Activated CD4-positive, alpha-beta T cell treated with anti-CD3 and anti-CD28 coated beads, Interleukin-2, amount 50 U/mL, for 24 hours (primary cell): ENCODE measurements around the gene PTPRR.

Experiments
- DNase-seq, 2 donors: peaks; one replicate each; pipeline ENCODE4 v3.0.0-alpha.2; 2020; ENCODE audit warnings: low read depth in 1 of 2, low spot score in 1 of 2

The PTPRR gene

DNA sequence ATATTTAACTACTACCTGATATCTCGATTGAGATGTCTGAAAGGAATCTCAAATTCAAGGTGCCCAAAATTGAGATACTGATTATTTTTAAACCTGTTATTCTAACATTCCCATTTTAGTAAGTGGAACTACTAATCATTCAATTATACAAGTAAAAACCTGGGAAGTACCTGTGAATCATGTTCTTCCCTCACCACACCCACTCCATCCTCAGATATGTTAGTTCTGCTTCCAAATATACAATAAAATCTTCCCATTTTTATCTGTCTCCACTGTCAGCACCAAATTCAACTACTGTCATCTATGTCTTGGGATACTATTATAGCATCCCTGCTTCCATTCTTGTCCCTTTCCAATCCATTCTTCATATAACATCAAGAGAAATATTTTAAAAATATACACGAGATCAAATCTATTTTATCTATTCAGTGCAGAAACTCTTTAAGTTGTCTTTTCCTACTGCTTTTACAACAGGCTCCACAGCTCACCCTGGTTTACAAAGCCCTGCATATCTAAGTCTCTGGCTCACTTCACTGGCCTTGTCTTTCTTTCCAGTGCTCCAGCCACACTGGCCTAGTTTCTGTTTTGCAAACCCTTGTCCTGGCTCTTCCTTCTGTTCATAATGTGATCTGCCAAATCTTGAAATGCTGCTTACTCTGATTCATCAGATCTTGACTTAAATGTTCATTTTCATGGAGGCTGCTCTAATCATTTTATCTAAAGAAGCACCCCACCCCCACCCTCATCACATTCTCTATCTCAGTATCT, 122.3 kb downstream of the PTPRR start:
- DNase-seq: no peak

DNA sequence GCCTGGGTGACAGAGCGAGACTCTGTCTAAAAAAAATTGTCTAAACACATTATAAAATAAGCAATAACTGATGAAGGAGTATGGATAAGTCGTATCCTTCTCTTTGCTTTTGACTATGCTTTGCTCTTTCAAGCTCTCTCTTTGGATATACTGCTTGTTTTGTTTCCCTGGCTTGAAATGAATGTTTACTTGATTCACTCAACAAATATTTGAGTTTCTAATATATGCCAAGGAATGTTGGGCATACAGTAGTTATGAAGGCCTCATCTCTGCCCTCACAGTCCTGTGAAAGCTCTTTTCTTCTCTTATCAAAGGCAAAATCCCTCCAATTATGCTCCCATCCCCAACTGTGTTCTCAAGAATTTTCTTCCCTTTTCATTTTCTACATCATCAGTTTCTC, 123.5 kb downstream of the PTPRR start:
- no peak for DNase-seq

DNA sequence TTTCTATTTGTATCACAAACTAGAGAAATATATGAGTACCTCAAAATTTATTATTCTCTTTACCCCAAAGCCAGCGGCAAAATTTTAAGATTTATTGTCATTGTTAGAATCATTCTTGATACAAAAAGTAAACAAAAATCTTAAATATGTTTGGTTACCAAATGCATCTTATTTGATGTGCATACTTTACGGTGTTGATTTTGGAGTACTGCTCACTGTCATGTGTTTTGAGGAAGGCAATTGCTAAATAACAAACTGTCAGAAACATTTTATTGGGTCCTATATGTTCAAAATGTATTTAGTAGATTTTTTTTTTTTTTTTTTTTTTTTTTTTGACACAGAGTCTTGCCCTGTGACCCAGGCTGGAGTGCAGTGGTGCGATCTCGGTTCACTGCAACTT, 124.9 kb downstream of the PTPRR start:
- DNase-seq: no peak

DNA sequence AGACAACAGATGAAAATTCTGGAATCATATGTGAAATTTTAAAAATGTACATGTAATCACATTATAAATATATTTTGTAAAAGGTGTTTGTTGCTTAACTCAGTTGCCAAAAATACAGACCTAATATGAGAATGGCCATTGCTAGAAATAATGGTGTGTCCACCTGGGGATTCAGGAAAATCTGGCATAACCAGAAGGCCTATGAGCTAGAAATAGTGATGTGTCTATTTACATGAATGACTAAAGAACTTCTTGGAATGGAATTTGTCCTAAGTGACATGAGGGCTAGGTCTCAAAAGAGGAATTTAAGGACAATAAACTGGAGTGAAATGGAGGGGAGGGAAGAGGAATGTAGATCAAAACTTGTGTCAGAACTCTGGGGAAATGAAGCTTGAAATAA, 126.4 kb downstream of the PTPRR start:
- no peak for DNase-seq

DNA sequence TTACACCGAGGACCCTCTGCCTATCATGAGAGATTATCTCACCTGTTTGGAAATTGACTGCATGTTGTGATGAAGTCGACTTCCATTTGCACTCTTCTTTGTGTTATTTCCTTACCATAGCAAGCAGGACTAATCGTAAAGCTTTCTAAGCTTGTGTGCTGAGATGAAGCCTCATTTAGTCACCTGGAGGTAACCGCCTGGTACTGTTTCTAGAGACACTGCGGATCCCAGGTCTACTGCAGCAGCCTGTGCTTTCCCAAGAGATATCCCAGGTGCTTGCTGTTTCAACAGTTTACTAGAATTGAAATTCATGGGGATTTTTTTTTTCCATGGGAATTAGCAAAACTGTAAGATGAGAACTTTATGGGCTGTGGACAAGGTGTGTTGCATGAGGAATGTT, 131.8 kb downstream of the PTPRR start:
- DNase-seq: no peak

DNA sequence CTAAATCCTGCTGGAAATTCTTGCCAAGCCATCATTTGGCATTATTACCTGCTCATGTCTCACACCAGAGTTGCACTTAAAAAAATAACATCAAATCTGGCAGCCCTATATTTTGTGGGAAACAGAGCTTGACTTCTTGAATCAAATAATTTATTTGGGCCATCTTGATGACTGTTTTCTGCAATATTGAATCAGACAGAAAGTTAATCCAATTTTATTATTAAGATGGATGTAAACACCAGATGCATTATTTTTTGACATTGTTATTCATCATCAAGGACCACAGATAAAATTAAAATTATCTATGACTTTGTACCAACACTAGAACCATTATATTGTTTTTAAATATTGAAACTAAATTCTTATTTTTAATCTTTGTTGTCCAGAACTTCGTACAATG, 132.9 kb downstream of the PTPRR start:
- no peak for DNase-seq

DNA sequence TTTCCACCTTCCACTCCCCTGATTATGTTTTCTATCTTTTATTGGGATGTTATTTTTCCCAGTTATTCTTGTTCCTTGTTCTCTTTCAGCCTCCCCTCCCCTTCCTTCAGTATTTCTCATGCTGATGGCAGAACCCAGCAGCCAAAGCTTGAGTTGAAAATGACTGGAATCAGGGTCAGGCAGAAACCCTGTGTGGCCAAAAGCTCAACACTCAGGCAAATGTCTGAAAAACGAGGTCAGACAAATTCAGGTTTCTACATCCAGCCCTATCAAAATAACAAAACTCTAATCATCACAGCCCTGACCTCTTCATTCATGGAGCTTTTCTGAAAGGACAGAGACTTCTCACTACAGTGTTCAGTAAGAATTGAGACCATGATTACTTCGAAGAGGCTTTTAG, 134.6 kb downstream of the PTPRR start:
- no peak for DNase-seq

DNA sequence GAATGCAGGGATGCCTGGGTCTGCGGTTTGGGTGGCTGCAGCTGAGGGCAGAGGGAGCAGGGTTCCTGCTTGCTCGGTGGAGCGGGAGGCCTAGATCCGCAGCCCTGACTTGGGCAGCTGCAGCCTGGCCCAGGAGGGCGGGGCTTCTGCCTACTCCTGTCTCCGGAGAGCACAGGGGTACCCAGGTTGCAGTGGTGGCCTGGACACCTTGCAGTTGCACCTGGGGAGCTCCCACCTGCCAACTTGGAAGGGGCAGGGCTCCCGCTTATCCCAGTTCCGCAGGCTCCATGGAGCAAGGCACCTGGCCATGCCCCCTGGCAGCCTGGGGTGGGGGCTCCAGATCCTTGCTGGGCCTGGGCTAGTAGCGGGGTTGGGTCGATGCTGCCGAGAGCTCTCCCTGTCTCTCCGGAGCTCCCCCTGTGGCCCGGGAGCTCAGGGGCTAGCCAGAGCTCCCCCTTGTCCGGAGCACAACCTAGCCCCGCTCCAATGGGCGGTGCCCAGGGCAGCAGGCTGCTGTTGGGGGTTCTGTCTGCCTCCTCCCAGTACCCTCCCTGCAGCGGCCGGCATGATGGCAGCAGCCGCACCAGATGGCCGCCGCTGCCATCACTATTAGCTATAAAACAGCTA, 136.4 kb downstream of the PTPRR start:
- no peak for DNase-seq

DNA sequence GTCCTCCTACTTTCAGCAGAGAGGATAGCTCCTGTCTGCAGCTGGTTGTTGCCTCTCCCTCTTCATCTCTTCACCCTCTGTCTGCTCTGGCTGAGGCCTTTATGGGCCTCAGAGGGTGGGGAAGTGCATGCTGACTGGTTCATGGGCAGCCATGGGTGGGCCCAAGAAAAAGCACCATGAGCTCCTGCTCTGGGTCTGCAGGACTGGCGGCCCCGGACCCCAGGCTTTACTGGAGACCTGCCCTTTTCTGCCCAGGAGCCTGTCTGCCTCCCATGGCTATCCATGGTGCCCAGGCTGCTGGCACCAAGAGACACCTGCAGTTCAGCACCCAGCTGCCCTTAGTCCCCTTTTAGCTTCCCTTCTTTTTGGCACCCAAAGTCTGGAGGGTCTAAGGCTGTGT, 137.1 kb downstream of the PTPRR start:
- DNase-seq: no peak

DNA sequence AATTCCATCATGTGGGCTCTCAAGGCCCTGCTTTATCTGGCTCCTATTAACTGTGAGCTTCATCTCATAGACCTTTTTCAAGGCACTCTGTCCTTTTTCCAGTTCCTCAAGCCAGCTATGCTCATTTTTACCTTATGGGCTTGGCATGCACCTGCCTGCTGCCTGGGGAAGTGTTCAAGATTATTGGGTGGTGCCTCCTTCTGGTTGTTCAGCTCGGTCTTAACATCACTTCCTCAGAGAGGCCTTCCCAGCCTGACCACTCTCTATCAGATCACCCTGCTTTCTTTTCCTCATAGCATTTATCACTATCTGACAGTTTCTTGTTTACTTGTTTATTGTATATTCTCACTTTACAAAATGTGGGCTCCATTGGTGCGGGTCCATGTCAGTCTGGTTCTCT, 141.3 kb downstream of the PTPRR start:
- DNase-seq: no peak

DNA sequence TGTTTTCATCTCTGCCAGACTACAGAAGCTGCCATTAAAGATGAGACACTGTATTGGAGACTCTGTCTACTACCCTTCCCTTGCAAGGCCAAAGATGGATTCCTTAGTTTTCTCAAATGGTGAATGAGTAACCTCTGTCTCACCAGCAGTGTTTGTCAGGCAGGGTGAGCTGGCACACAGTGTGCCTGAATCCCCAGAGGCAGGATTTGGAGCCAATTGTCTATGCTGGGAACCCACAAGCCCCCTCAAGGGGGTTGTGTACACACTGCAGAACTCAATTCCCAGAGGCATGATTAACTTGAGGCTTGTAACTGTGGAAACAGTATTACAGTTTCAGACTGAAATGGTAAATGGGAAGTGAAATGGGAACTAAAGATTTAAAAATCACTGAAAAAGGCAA, 146.5 kb downstream of the PTPRR start:
- no peak for DNase-seq

DNA sequence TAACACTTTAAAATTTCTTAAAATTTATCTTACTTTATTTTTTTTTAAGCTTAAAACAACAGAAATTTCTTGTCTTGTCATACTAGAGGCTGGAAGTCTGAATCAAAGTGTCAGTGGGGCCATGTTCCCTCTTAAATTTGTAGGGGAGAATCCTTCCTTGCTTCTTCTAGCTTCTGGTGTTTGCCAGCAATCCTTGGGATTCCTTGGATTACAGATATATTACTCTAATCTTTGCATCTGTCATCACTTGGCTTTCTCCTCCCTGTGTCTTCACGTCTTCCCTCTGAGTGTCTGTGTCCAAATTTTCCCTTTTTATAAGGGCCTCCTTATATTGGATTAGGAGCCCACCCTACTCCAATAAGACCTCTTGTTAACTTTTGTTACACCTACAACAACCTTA, 147.7 kb downstream of the PTPRR start:
- no peak for DNase-seq

DNA sequence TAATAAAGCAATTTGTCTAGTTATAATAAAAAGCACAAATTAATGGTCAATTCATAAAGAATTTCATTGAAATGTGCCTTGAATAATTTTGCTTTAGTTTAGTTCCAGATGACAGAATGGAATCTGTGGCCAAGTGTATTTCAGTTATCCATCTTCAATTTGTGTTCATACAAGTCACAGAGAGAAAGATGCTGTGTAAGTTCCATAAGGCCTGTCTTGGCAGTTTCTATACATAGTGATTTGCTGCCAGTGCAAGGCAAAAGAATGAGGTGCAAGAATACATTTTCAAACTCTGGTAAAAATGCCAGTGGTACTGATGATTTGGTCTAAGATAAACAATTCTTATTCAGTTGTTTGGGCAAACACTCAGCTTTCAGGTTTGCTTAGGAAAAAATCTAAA, 149.0 kb downstream of the PTPRR start:
- DNase-seq: no peak

DNA sequence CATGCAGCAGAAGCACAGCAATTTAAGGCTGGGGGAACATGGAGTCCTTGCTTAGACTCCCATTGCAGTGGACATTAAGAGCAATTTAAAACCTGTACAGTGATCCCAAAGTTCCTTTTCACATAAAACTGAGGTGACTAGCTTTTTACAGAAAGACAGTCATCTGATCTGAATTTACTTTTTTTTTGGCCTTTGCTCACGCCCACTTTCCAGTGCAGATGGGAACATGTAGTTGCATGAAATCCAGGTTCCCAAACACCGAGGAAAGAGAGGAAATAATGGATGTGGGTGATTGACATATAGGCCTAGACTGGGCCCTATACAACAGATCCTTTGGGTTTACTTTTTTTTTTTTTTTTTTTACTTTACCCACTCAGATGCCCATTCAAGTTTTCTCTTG, 156.9 kb downstream of the PTPRR start:
- DNase-seq: no peak

DNA sequence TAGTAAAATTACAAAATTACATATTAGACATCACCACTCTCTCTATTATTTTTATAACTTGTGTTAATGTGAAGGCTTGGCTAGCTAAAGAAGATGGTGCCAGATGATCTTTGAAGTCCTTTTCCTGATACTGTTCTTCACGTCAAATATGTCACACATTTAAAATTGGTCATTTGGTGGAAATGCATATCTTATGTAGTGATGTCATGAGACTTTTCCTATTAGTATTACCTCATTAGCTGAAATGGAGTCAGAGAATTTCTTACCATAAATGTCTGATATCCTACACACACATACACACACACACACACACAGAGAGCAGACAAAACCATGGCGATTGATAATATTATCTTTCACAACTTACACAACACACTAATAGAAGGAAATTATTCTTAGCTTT, 158.5 kb downstream of the PTPRR start:
- no peak for DNase-seq

DNA sequence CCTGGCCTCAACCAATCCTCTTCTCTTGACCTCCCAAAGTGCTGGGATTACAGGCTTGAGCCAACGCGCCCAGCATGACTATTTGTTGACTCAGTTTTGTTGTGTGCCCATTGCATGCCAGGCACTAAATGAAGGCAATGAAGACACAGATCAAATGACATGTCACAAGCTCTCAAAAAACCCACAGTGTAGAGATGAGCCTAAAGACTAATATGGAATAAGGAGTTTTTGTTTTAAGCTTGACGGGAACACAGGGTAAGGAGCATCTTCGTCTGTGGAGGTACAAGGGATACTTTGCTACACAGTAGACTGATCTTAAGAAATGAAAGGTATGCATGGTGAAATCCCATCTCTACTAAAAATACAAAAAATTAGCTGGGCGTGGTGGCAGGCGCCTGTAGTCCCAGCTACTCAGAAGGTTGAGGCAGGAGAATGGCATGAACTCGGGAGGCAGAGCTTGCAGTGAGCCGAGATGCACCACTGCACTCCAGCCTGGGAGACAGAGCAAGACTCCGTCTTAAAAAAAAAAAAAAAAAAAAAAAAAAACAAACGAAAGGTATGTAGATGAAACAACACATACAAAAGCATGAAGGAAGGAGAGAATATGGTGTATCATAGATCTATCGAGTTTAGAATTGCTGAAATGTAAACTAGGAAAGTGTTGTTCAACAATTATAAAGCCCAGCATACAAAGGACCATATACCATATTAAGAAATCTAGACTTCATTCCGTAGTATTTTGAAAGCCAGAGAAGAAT, 161.2 kb downstream of the PTPRR start:
- DNase-seq: no peak

DNA sequence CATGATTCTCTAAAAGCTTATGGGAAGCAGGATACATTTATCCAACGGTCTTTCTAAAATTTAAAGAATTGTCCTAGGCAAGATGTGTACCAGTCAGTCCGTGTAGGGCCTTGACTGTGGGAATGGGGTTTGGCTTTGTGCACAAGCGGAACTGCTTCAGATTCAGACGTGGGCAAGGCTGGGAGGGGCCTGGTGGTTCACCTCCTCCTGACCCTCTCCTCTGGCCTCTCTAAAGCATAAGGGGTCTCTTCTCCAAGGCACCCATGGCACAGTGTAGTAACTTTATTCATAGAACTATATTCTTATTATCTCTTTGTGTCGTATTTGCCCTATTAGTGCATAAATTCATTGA, 162.1 kb downstream of the PTPRR start:
- no peak for DNase-seq

DNA sequence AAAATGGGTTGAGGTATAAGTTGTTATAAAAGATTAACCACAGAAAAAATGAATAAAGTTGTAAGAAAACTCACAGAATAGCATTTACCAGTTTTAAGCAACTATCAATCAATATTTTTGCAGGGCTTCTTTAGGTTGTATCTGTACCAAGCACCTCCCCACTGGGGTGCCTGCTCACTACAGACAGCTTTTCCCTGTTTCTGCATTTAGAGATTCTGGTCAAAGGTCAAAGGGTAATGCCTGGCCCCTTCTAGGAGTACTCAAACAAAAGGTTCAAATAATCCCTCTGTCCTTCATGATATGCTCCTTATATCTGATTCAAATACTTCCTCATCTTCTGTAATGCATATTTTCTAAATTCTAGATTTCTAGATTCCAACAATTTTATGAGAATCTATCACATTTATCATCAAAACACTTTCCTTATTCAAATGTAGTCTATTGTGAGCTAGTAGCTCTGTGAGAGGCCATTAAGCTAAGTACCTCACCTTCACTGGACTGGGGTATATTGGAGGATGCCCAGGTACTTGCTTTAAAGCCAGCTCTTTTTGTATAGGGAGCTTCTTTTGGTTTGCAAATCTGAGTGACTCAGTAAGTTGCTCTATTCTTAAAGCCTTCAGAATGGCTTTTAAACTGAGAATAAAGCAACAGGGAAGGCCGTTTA, 162.6 kb downstream of the PTPRR start:
- DNase-seq: no peak

DNA sequence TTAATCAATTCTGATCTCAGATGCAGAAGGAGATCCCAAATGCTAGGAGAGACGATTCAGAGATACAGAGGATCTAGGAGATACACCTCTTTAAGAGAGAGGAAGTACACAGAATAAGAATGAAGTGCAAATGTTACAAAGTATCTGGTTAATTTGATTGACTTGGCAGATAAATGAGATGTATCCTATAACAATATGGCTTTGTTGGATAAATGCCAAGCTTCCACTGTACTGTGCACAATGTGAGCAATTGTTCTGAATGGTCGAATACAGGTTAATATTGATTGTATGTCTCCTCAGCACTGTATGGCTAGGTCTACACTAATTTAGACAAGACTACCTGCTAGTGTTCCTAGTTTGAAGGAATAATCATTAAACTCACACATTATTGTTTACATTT, 163.7 kb downstream of the PTPRR start:
- DNase-seq: no peak

DNA sequence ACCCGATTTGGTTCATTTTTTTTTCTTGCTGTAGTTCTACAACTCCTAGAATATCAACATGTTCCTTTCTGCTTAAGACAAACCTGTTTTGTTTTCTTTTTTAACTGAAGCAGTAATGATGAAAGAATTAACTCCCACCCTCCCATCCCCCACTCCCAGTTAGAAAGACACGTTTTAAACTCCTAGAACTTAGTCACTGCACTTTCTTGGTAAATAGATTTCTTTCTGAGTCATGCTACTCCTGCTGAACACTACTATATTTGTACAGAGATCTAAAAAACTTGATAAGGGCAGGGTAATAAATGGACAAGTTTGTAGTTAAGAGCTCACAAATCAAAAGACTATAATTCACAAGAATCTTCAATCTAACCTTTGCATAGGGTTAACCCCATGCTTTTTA, 164.4 kb downstream of the PTPRR start:
- no peak for DNase-seq

DNA sequence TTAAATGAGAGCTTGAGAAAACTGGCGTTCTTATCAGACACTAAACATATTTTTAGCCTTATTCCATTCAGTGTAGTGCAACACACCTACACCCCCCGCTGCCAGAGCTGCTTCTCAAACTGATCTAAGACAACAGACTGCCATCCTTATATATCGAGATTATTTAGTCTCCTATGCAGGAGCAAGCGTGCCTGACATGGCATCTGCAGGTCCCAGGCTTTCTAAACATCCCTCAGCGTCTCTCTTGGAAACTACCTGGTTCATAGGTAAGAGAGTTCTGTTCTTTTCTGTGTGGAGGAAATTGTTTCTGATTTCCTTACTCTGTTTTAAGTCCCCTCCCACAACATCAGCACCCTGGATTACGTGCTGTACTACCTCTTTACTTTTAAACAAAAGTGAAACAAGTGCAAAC, 166.2 kb downstream of the PTPRR start:
- no peak for DNase-seq

DNA sequence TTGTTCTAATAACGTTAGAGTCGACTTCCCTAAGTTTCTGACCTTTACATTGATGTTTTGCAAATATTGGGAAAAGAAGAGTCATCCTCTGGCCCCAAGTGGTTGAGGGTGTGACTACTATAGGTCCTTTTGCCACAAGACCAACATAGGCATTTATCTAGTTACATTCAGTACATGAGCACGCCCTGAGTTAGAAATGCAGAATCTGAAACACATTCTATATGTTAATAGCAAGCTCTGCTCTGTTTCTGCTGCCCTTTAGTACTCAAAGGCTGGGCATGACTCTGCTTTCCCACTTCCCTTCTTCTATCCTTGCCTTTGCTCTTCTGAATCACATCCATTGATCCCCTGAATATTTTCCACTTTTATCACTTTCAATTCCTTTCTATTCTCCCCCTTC, 168.2 kb downstream of the PTPRR start:
- DNase-seq: no peak
